UCSD-AML1 (cell line): Measurements from ENCODE around the gene PCNA.

Experiments
- DNase-seq: peaks from one replicate; lab custom pipeline; 2025; ENCODE audit not compliant: unreplicated experiment; lab: John Stamatoyannopoulos, UW

Gene PCNA

DNA sequence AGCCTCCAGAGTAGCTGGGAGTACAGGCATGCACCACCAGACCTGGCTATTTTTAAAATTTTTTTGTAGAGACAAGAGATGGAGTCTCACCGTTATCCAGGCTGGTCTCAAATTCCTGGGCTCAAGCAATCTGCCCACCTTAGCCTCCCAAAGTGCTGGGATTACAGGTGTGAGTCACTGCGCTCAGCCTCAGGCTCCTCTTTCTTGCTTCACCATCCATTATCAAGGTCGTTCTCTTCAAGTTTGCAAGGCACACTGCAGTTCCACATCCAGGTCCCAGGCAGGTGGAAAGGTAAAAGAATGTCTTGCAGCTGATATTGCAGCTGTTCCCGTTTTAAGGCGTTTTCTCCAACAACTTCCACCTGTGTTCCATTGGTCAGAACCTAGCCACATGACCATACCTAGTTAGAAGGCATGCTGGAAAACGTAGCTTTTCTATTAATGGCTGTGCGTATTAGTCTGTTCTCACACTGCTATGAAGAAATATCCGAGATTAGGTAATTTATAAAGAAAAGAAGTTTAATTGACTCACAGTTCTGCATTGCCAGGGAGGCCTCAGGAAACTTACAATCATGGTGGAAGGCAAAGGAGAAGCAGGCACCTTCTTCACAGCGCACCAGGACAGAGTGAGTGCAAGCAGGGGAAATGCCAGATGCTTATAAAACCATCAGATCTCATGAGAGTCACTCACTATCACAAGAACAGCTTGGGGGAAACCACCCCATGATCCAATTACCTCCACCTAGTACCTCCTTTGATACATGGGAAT is 51.7 kb downstream of the PCNA start:
- DNase-seq = no peak

DNA sequence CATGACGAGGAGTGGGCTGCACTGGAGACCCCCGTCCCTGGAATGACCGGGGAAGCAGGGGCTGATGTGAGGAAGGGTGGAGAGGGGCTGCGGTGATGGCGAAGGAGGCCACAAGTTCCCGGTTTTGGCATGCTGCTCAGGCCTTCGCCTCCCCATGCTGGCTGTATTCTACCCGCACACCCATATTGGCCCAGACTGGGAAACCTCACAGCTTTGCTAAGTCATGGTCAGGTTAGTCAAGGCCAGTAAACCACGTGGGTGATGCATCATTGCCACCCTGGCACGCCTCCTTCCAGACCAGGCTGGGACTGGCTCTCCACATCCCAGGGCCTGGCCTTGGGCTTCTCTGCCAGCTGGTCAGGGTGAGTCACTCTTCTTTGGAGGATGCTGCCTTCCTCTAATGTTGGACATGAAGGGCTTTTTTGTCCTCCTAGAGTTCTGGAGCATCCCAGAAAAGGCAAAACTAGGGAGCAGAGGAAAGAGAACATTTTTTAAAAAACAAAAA is 53.8 kb downstream of the PCNA start:
- peak; percentile 18 for DNase-seq

DNA sequence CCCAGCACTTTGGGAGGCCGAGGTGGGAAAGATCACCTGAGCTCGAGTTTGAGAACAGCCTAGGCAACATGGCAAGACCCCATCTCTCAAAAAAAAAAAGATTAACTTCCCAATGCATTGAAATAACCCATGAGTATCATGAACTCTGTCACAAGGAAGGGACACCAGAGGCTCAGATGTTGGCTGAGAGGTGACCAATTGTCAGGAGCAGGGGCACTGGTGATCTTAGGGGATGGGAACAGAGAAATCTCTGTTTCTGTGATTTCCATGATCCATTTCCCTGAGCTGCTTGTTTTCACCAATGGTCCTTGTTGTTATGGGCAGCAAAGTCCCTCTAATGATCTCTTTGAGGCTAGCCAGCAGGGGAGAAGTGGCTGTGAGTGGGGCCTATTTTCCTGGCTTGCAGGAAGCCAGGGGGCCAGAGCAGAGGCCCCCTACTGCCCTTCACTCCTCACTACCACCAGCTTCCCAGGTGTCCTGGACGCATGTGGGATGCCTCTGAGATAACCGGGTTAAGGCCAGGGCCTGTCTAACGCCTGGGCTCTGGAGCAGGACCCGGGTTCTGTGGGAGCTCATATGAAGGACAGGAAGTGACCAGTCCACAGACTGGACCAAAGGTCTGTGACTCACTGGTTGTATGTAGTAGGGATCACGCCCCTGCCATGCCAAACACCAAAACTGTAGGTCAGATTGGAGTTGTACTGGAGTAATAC is 54.4 kb downstream of the PCNA start:
- no peak for DNase-seq
